Astrocyte of the spinal cord (primary cell): Measurements from ENCODE around the gene HIVEP1.

Source experiments
- DNase-seq: peaks from one replicate; pipeline ENCODE4 v3.0.0; 2011; ENCODE audit warnings: low read depth, low spot score
- H3K4me3 ChIP-seq: 2 replicates; pipeline ENCODE4 v1.5.1; 2011; ENCODE audit warnings: low read depth, mild to moderate bottlenecking, low read length, moderate library complexity
- CTCF ChIP-seq: IDR thresholded peaks from 2 replicates; pipeline ENCODE4 v1.5.1; 2012; ENCODE audit warnings: low read depth, mild to moderate bottlenecking, low read length, inconsistent platforms
- in situ Hi-C: cut with HindIII; loops from 2 replicates; pipeline ENCODE4 v1.10.0; 2017; ENCODE audit warnings: low sequenced_read_pairs

Gene HIVEP1

GRCh38 chr6:12009180-12009685 is 2.9 kb upstream of the HIVEP1 start:
- peak; percentile 20 for DNase-seq
- no peak for TF ChIP-seq CTCF
- in situ Hi-C loops: no loop called here
- H3K4me3 ChIP-seq: peak overlapping the region; percentile 76

GRCh38 chr6:12009876-12010634 is 2.1 kb upstream of the HIVEP1 start:
- TF ChIP-seq CTCF: no peak
- in situ Hi-C loops: no loop called here
- peak; percentile 75 for DNase-seq
- H3K4me3 ChIP-seq: peak overlapping the region; percentile 76

GRCh38 chr6:12010635-12011275 is 1.4 kb upstream of the HIVEP1 start:
- H3K4me3 ChIP-seq: peak overlapping the region; percentile 55
- in situ Hi-C loops: no loop called here
- TF ChIP-seq CTCF: no peak
- DNase-seq: no peak

GRCh38 chr6:12011276-12012037 is 655 bp upstream of the HIVEP1 start:
- in situ Hi-C loops: no loop called here
- no peak for TF ChIP-seq CTCF
- H3K4me3 ChIP-seq: peak overlapping the region; percentile 86
- peak; percentile 98 for DNase-seq

- peak; percentile 89 for DNase-seq
- TF ChIP-seq CTCF: no peak
- in situ Hi-C loops: no loop called here
- peak overlapping the region; percentile 86 for H3K4me3 ChIP-seq
Measured at GRCh38 chr6:12012558-12013306, 620 bp downstream of the HIVEP1 start.

GRCh38 chr6:12013307-12013719 is 1.2 kb downstream of the HIVEP1 start:
- DNase-seq: no peak
- in situ Hi-C loops: no loop called here
- no peak for TF ChIP-seq CTCF
- H3K4me3 ChIP-seq: peak overlapping the region; percentile 86
